ENCODE results near the gene TRPV2.

The TRPV2 gene

DNA sequence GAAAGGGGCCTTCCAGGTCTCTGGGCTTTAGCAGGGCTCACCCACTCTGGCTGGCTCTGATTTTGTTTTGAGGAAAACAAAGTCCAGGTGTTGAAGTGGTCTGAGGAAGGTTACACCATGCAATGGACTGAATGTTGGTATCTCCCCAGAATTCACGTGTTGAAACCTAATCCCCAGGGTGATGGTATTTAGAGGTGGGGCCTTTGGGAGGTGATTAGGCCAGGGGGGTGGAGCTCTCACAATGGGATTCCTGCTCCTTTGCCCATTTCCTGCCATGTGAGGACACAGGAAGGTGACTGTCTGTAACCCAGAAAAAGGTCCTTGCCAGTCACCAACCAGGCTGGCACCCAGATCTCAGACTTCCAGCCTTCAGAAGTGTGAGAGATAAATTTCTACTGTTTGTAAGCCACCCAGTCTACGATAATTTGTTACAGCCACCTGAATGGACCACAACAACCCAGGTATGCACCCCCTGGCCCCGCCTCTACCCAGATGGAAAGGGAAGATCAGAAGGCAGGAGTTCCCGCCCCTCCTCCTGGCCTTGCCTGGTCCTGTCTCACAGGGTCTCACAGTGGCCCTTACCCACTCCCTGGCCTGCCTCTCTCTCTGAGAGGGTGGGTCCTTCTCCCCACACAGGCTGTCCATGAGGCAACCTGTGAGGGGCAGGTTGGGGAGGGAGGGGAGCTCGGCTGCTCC is 44.6 kb downstream of the TRPV2 start:
- no peak for DNase-seq

DNA sequence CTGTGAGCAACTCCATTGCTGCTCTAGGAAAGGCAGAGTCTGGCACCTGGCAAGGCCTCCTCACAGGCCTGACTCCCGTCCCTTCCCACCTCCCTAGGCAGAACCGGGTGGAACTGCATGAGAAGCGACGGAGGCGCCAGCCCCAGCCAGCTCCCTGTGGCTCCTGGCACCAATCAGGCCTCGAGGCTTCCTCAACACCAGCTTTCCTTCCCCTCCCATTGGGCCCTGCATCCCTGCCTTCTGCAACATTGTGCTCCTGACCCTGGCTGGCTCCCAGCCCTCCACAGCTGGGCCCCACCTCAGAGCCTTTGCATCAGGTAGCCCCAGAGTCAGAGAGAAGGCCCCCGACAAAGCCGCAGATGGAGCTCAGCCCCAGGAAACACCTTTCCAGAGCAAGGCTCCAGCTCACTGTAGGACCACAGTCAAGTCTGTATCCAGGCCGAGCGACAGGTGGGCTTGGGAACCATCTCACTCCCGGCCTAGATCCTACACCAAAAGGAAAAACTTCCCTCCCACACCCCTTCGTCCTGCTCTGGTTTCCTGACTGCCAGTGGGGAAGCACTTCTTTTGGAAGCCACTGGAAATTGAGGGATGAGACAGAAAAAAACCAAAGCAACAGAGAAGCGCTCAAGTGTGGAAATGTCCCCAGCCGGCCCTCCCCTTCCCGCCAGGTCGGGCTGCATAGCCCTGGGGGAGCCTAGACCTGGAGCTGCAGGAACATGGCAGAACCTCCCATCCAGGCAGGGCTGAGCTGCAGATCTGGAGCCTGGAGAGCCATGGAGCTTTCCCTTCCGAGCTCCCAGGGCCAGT is 45.6 kb downstream of the TRPV2 start:
- DNase-seq: no peak

DNA sequence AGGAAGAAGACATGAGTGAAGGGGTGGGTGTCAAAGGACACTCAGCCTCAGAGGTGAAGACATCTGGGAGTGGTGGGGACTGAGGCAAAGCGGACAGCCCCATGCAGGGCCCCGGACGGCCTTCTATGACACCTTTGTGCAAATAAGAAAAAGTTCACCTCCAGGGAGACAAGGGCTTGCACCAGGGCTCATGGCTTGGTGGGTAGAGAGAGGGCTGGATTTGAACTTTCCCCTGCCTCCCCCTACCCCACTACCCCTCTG is 46.2 kb downstream of the TRPV2 start:
- no peak for DNase-seq

DNA sequence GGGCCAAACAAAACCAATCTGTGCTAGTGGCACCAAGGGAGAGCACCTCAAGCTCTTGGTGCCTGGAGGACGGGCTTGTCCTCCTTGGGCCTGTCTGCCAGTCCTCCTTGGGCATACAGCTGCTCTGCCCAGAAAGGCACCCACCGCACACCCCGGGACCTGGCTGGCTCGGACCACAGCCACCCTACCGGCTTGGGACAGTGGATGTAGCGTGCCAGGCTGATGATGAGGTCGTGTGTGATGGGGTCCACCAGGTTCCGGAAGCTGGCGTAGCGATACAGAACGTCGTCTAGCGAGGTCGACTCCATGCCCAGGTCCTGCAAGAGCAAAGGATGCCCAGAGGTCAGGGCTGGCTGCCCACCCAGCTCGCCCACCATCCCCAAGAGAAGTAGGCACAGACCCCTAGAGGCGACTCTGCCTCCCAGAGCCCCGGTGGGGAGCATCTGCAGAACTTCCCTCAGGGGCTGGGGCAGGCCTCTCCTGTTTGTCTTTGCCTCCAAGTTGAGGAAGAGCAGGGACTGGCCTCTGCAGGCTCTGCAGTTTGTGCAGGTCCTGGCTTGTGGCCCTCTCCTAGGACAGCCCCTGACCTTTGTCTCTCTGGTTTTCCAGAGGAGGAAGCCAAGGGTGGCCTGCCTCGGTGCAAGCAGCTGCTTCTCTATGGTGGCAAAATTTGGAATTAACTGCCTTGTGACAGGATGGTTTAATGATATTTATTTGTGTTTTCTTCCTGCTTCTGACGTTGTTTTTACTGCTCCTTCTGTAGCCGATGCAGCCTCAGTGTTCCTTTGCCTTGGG is 46.9 kb downstream of the TRPV2 start:
- DNase-seq: no peak

DNA sequence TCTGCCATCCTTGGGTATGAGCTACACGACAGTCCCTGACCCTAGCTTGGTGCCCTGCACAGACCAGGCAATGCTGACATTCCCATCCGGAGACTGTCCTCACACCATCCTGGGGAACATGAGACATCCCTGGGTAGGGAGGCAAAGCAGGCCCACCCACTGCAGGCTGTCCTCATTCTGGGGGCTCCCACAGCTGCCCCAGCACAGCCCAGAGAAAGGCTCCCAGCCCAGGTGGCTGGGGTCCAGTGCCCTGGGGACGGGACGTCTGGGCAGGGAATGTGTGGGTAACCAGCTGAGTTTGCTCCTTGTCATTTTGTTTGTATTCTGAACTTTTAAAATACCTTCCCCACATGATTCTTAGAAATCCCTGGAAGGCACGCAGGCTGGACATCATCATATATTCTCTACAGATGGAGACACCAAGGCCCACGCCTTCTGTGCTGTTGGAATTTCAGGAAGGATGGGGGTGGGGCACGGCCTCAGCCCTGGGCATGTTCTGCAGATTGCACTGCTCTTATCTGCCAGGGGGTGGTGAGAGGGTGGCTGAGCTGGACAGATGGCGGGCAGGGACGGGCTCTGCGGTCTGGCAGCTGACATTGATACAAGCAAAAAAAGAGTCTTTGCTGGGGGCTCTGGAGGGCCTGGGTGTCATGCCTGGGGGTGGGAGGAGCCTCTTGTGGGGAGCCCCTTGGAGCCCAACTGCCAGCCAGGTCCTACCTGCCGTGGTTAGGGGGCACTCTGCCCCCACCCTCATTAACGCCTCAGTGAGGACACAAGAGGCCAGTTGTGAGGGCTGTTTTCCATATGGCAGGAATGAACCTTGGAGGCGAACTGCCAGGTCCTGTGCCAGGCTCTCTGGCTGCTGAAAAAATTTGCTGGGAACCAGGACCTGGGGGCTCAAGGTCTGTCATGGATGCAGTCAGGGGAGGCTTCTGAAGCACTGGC is 48.3 kb downstream of the TRPV2 start:
- no peak for DNase-seq

DNA sequence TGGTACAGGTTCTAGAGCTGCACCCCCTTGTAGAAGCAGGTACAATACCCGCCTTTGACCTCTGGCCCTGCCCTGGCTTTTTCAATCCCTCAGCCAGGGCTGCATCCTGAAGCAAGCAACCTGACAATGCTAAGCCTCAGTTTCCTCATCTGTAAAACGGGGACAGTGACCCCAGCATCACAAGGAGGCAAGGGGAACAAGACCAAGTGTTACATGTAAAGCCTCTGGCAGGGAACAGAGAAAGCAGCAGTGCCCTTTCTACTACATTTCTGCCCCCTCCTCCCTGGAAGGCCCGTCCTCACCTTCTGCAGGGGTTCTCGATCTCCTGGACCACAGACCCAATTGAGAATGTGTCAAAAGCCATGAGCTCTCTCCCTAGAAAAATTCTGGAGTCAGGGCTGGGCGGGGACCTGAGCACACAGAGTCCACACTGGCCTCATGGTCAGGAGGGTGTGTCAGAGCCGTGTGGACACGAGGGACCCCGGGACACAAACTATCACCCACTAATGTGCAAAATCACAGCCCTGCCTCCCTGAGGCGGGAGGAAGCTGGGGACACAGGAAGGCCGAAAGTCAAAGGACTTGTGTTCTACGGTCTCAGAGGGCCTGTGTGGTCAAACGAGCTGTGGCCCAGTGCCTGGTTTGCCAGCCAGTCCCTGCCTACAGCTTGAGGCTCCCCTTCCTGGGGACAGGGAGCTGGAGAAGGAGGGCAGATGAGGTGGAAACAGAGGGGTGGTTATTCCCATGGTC is 49.1 kb downstream of the TRPV2 start:
- DNase-seq: no peak

DNA sequence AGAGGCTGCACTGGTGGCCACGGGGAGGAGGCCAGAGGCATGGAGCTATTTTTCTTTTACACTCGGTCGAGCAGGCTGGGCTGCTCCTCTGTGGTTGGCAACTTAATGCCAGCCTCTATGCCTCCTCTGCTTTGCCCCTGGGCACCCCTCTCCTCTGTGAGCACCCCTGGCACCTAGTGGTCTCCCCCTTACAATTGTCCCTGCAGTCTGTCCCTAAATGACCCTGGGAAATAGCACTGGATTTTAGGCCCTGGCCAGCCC is 49.6 kb downstream of the TRPV2 start:
- no peak for DNase-seq

DNA sequence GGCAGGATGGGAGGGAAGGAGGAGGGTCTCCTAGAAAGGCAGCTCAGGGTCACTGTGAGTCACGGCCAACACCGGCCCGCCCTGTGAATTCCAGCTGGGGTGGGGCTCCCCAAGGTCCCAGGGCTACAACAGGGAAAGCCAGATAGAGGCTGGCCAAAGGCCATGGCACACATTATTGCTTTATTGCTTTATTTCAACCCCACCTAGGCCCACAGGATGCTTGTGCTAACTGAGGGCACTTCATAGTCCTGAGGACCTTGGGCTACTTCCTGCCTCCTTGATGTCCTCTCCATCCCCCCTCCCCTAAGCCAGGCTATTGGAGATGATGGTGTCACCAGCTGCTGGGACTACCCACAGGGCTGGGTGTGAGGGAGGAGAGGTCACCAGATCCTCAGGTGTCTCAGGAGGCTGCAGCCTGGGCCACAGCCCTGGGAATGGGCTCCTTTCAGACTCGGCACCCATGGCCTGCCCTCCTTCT is 50.5 kb downstream of the TRPV2 start:
- no peak for DNase-seq

DNA sequence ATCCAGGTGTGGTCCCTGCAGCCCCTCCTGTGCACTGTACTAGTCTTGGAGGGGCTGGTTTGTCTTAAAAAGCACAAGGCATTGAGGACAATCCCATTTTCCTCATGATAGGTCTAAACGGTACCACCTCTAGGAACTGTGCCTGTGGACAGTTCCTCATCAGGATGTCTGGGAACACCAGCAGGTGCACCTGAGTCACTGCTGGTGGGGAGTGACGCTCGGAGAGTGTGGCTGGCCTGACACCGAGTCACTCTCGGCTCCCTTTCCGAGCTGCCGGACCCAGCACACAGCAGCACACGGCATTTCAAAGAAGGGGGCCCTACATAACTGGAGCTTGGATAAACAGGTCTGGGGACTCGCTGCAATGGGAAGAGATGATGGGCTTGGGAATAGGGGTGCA is 51.0 kb downstream of the TRPV2 start:
- no peak for DNase-seq

DNA sequence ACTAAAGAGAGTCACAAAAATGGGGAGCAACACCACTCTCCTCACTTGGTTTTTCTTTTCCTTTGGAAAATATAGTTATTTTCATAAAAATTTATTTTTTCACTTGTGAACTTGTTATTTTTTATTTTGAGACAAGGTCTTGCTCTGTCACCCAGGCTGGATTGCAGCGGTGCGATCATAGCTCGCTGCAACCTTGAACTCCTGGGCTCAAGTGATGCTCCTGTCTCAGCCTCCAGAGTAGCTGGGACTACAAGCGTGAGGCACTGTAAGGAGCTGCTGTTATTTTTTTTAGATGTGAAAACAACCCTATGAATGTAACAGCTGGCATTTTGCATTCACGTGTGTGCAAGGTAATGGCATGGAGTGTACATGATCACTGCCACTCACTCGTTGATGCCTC is 51.7 kb downstream of the TRPV2 start:
- DNase-seq: no peak

DNA sequence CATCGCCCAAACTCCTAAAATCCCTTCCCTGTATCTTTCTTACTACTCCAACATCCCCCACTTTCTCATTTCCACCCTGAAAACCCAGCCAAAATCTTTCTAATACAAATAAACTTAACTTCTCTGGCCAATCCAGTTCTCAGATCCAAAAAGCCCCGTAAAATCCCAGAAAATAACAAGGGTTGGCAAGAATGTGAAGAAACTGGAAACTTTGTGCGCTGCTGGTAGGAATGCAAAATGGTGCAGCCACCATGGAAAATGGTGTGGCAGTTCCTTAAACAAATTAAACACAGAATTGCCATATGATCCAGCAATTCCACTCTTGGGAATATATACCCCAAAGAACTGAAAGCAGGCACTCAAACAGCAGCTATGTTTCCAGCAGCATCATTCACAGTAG is 52.5 kb downstream of the TRPV2 start:
- DNase-seq: no peak

DNA sequence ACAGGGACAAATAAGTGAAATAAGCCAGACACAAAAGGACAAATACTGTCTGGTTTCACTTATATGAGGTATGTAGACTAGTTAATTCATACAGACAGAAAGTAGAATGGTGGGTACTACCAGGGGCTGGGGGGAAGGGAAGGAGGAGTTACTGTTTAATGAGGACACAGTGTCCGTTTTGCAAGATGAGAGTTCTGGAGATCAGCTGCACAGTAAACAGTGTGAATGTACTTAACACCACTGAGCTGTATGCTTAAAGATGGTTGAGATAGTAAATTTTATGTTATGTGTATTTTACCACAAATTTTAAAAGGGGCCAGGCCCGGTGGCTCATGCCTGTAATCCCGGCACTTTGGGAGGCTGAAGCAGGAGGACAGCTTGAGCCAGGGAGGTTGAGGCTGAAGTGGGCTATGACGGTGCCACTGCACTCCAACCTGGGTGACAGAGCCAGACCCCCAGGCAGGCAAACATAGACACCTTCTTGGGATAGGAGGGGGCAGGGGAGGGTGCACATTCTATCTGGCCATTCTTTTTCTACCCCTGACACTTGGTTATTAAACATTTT is 53.1 kb downstream of the TRPV2 start:
- DNase-seq: no peak

DNA sequence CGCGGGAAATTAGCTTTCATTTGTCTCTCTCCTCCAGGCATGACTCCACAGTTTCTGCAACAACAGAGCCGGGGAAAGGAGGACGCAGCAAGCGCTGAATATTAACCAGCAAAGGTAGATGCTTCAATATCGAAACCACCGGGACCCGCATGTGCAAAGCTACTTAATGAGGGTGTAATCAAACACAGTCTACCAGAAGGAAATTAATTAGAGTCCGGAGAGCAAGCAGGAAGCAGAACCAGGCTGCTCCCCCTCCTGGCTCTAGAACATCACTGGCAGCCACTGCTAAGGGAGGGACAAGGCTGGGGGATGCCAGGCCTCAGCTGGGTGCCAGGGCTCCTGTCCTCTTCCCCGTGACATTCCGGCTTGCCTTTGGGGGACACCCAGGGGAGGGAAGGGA is 54.9 kb downstream of the TRPV2 start:
- DNase-seq: no peak

DNA sequence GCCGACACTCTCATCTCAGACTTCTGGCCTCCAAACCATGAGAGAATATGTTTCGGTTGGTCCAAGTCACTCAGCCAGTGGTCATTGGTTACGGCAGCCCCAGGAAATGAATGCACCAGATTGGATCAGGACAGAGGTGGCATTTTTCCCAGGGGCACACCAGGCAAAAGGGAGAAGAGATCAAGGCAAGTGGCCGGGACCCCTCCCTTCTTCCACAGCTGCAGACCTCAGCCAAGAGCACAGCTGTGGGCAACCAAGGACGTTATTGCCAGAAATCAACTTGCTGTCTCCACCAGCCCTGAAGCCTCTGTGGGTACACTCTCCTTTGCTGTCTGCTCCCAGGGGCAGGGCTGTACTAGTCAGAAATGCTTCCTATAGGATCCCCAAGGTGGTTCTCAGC is 55.9 kb downstream of the TRPV2 start:
- DNase-seq: no peak

DNA sequence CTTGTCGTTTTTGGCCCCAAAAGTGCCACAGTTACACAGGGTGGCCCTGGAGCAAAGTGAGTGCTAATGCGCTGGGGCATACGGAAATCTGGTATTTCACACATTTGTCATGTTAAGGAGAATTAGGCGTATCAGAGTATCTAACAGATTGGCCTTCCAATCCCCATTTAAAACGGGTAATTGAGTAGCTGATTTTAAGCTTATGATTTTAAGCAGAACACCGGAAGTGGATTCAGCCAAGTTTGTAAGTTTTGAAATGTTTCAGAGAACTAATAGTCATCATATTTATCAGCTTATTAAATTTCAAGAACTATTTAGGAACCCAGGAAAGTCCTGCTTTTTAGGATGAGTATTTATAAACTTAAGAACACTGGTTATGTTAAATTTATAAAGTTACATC is 57.2 kb downstream of the TRPV2 start:
- no peak for DNase-seq

DNA sequence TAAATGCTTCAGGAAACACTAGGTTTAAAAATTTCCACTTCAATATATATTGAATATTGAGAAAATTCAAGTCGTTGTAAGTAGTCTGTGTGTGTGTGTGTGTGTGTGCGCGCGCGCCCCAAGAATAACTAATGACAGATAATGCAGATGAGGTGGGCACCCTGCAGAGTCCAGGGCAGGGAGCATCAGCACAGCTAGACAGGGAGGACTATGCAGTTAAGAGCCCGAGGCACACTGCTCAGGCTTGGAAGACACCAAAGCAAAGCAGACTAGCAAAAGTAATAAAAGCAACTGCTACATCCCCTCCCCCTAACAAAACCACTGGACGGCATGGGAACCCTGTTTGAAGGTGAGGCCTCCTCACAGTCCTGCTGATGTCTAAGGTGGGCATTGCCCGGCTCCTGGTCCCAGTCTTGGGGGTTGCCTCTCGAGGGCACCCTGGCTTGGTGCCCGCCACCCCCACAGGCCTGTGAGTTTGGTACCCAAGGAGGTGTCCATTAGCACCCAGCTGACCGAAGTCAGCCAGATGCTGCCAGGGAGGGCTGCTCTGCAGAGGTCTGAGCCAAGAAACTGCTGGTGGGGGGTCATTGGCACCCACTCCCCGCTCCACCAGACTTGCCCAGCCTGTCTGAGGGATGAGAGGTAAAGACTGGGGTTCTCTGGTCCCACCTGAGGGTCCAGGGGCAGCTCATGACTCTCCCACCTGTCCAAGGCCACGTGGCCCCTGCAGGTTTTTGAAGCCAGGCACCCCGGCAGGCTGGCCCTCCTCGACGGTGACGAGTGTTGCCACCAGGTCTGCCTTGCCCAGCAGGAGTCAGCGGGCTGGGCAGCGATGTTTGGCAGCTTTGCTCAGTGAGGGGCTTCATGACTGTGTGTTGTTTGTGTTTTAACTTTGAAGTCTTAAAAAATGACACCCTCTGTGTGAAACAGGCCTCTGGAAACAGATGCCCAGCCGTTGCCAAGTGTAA is 58.0 kb downstream of the TRPV2 start:
- no peak for DNase-seq

DNA sequence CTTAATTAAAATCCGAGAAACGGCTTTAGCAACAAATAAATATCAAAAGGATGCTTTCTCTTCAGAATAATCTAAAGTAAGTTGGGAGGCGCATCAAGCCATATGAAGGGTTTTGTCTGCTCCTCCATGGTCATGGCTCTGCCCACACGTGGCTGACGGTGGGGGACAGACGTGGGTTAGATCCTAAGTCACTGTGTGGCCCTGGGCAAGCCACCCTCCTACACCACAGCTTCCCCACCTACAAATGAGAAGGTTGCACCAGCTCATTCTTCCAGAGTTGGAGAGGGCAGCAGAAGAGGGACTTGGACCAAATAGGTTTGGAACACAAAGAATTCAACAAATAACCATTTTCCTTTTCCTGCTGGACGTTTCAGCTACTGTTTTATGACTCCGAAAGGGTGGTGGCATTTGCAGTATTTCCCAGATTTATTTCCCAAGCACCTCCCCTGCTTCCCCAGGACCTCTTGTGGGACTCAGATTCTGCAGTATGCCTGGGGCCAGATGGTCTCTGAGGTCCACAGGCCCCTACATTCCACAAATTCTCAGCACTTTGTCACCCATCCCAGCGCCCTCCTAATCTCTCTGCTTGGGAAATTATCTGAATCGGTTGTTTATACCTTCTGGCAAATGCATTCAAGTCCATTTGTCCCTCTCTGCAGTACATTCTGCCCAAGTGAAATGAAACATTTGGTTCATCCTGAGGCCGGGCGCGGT is 58.8 kb downstream of the TRPV2 start:
- no peak for DNase-seq

DNA sequence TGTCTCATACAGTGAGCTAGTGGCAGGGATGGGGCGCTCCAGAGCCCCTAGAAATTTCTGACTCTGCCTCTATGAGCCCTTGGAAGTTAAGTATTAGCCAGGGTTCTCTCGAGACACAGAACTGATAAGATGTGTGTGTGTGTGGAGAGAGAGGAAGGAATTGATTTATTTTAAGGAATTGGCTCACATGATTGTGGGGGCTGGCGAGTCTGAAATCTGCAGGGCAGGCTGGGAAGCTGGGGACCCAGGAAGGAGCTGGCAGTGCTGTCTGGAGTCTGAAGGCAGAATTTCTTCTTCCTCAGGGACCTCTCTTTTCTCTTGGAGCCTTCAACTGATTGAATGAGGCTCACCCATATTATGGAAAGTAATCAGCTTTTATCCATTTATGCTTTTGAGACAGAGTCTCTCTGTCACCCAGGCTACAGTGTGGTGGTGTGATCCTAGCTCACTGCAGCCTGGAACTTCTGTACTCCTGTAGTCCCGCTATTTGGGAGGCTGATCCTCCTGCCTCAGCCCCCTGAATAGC is 59.9 kb downstream of the TRPV2 start:
- no peak for DNase-seq

DNA sequence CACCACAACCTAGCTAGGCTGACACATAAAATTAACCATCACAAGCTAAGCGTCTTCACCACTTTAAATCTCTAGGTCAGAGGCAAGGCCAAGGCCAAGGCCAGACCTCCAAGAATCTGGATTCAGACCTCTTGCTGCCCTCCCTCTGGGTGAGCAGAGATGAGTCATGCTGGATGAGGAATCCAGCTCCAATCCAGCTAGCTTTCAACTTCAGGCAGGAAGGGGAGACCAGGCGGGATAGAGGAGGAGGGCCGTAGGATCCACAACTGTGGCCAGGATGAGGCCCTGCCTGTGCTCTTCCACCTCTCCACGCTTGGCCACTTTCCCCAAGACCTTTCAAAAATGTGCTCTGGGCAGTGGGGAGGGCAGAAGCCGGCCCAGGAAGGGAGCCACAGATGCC is 61.9 kb downstream of the TRPV2 start:
- peak; percentile 47 for DNase-seq

DNA sequence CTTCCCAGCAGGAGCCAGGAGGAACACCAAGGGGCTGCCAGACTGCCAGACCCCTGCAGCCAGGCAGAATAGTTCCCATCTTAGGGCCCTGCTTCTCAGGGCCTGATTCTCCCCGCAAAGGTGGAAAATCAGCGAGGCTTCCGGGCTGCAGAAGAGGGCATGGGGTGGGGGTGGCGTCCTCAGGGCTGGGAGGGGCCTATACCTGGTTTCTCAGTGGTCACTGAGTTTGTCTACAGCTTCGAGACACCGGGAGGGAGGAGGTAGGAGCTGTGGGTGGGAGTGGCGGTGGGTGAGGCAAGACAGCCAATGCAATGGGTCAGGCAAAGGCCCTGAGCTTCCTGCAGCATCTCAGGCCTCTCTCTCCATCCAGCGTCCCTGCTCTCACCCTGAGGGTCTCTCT is 62.3 kb downstream of the TRPV2 start:
- no peak for DNase-seq
